ENCODE measurements around the gene ARHGEF35. TPM values are rescaled to one million over a fixed set of nuclear protein-coding genes. Genes with fewer than 3 reads are reported as not detected.

The ARHGEF35 gene
- total and polyA plus RNA-seq, 12 donors, result 0.44 to 2.9 (median 1.3) TPM

DNA sequence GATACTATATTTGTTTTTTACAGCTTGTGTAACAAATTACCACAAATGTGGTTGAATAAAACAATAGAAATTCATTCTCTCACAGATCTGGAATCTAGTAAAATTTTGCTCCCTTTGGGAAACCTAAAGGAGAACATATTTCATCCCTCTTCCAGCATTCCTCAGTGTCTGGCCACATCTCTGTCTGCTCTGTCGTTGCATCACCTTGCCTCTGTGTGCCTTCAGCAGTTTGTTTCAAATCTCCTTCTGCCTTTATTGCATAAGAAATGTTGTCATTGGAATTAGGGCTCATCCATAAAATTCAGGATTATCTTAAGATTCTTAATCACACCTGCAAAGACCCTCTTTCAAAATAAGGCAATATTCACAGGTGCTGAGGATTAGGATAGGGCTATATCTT lies 58.1 kb downstream of the ARHGEF35 start:
- Histone ChIP-seq H3K27me3 (peaks cover 6% of the 10 kb centered on the region), H3K36me3 (replicated peaks in 1 of 2) (no peaks in the 10 kb centered on the region), H3K9me3 (replicated peaks in 1 of 3) (no peaks in the 10 kb centered on the region), H3K4me3 (no peak overlapping the region), H3K27ac (no peak overlapping the region), H3K4me1 (replicated peaks in 1 of 2) (no peaks in the 10 kb centered on the region)
- no peak for DNase-seq
- TF ChIP-seq, protein P1, sequence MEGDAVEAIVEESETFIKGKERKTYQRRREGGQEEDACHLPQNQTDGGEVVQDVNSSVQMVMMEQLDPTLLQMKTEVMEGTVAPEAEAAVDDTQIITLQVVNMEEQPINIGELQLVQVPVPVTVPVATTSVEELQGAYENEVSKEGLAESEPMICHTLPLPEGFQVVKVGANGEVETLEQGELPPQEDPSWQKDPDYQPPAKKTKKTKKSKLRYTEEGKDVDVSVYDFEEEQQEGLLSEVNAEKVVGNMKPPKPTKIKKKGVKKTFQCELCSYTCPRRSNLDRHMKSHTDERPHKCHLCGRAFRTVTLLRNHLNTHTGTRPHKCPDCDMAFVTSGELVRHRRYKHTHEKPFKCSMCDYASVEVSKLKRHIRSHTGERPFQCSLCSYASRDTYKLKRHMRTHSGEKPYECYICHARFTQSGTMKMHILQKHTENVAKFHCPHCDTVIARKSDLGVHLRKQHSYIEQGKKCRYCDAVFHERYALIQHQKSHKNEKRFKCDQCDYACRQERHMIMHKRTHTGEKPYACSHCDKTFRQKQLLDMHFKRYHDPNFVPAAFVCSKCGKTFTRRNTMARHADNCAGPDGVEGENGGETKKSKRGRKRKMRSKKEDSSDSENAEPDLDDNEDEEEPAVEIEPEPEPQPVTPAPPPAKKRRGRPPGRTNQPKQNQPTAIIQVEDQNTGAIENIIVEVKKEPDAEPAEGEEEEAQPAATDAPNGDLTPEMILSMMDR (IDR thresholded peaks at IDR 0.05), result no peak
- no peak for TF ChIP-seq POLR2A (IDR thresholded peaks at IDR 0.05)
- intact Hi-C loops (cut with DNase I), result no loop called here
- 66 to 80% (median 69%) methylated on average over 1 of the region's 1 CpG for WGBS, 4 donors

Other genes starting within 250 kb of the ARHGEF35 start
- gene OR2F1, start 241.0 kb downstream of the ARHGEF35 start, total RNA-seq, result under 1 TPM in 1 of 9 donors, not detected in 8; 0.06 TPM
- not detected for gene OR2F1, start 241.0 kb downstream of the ARHGEF35 start, polyA plus RNA-seq
- not detected for gene OR6B1, start 195.5 kb downstream of the ARHGEF35 start, total RNA-seq
- gene OR6B1, start 195.5 kb downstream of the ARHGEF35 start, polyA plus RNA-seq, result under 1 TPM in 1 of 3 donors, not detected in 2; under 0.01 TPM
- gene OR2A5, start 146.9 kb downstream of the ARHGEF35 start, total RNA-seq, result under 1 TPM in 1 of 9 donors, not detected in 8; under 0.01 TPM
- not detected for gene OR2A5, start 146.9 kb downstream of the ARHGEF35 start, polyA plus RNA-seq
- not detected for gene OR2A25, start 126.0 kb downstream of the ARHGEF35 start, total RNA-seq
- gene OR2A25, start 126.0 kb downstream of the ARHGEF35 start, polyA plus RNA-seq, result not detected
- gene OR2A12, start 109.6 kb downstream of the ARHGEF35 start, total RNA-seq, result not detected
- not detected for gene OR2A12, start 109.6 kb downstream of the ARHGEF35 start, polyA plus RNA-seq
- gene OR2A2, start 86.2 kb downstream of the ARHGEF35 start, total RNA-seq, result not detected
- gene OR2A2, start 86.2 kb downstream of the ARHGEF35 start, polyA plus RNA-seq, result not detected
- not detected for gene OR2A14, start 72.7 kb downstream of the ARHGEF35 start, total RNA-seq
- gene OR2A14, start 72.7 kb downstream of the ARHGEF35 start, polyA plus RNA-seq, result not detected
- 1 to 10 TPM in 1 of 9 donors, under 1 TPM in 5, not detected in 3; 0.23 to 2.3 (median 0.35) TPM for gene CTAGE4, start 12.4 kb downstream of the ARHGEF35 start, total RNA-seq
- gene CTAGE4, start 12.4 kb downstream of the ARHGEF35 start, polyA plus RNA-seq, result 1 to 10 TPM in 1 of 3 donors, under 1 TPM in 1, not detected in 1; 0.88 to 1.1 TPM
- under 1 TPM in 3 of 9 donors, not detected in 6; 0.11 to 0.18 (median 0.14) TPM for gene OR2A42, start 43.8 kb upstream of the ARHGEF35 start, total RNA-seq
- gene OR2A42, start 43.8 kb upstream of the ARHGEF35 start, polyA plus RNA-seq, result under 1 TPM; 0.07 to 0.16 (median 0.11) TPM
- 1 to 10 TPM in 2 of 9 donors, under 1 TPM in 6, not detected in 1; 0.36 to 3.2 (median 0.88) TPM for gene OR2A7, start 69.0 kb upstream of the ARHGEF35 start, total RNA-seq
- under 1 TPM in 2 of 3 donors, not detected in 1; 0.37 to 0.40 TPM for gene OR2A7, start 69.0 kb upstream of the ARHGEF35 start, polyA plus RNA-seq
- gene CTAGE8, start 73.5 kb upstream of the ARHGEF35 start, total RNA-seq, result 1 to 10 TPM in 1 of 9 donors, under 1 TPM in 2, not detected in 6; 0.22 to 1.9 (median 0.87) TPM
- gene CTAGE8, start 73.5 kb upstream of the ARHGEF35 start, polyA plus RNA-seq, result under 1 TPM in 2 of 3 donors, not detected in 1; 0.24 to 0.40 TPM
- gene OR2A1, start 116.6 kb upstream of the ARHGEF35 start, total RNA-seq, result under 1 TPM in 3 of 9 donors, not detected in 6; 0.11 to 0.20 (median 0.14) TPM
- under 1 TPM in 2 of 3 donors, not detected in 1; 0.13 to 0.16 TPM for gene OR2A1, start 116.6 kb upstream of the ARHGEF35 start, polyA plus RNA-seq
- gene ARHGEF5, start 159.6 kb upstream of the ARHGEF35 start, total RNA-seq, result 10 to 100 TPM in 1 of 9 donors, 1 to 10 TPM in 7, under 1 TPM in 1; 0.50 to 10.1 (median 5.0) TPM
- 1 to 10 TPM; 1.0 to 3.5 (median 1.7) TPM for gene ARHGEF5, start 159.6 kb upstream of the ARHGEF35 start, polyA plus RNA-seq
- gene NOBOX, start 207.9 kb upstream of the ARHGEF35 start, total RNA-seq, result not detected
- gene NOBOX, start 207.9 kb upstream of the ARHGEF35 start, polyA plus RNA-seq, result not detected

Measured in adrenal gland (tissue), 12 donors.